CD4-positive, alpha-beta T cell treated with Interleukin-17A for 1 hour (primary cell): ENCODE results near the gene SORCS2.

ENCODE experiments used
- DNase-seq: peaks from one replicate; pipeline ENCODE4 v3.0.0-alpha.2; 2020

SORCS2 gene

GRCh38 chr4:7422151-7422897 is 230.0 kb downstream of the SORCS2 start:
- DNase-seq = no peak

DNA sequence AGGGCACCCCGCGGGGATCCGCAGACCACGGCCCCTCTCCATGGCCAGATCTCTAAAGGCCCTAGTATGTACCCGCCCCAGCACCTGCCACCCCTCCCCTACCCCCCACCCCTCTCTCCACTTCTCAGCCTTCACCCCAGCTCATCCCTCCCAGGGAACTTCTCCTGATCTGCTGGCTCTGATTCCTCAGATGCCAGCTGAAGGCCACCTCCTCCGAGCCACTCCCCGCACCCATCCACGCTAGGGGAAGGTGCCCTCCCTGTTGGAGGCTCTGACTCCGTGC is 230.5 kb downstream of the SORCS2 start:
- no peak for DNase-seq

DNA sequence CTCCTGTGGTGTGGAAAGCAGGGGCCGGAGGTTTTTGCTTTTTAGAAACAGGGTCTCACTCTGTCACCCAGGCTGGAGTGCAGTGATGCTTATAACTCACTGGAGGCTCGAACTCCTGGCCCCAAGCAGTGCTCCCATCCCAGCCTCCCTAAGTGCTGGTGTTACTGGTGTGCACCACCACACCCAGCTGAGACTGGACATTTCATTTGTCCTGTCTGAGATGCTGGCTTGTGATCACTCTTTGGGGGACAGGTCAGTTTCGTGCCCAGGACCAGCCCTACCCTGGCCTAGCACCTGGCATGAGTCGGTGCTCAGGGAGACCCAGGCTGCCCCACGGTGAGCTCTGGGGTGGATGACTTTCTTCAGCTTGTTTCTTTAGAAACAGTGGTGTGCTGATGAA is 231.1 kb downstream of the SORCS2 start:
- DNase-seq = no peak

DNA sequence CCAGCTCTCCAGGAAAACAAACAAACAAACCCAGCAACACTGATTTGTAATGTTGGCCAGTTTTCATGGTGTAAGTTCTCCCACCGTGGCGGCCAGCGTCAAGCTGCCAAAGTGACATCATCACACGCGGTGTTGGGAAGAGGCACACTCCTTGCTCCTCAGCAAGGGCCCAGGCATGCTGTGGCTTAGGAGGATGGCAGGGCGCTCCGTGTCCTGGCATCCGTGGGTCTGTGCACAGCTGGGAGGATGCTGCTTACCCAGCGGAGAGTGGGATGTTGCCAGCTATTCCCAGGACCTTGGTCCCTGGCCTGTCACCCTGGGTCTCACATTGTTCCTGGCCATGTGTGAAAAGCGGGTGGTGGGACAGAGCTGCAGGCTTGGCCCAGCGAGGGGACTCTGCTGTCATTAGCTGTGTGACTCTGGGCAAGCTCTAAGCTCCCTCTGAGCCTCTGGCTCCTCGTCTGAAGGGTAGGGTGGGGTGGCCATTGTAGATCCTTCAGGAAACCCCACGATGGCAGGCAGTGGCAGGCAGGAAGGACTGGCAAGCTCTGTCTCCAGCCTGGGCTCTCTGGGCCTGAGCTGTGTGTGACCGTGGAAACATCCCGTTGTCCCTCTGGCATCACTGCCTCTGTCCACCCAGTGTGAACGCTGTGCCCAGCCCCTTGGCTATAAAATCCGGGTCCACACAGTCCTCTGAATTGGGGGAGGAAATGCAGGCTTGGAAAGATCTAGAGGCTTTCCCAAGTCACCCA is 231.6 kb downstream of the SORCS2 start:
- no peak for DNase-seq

- DNase-seq = no peak
Observed at GRCh38 chr4:7424553-7425111, 232.3 kb downstream of the SORCS2 start.

DNA sequence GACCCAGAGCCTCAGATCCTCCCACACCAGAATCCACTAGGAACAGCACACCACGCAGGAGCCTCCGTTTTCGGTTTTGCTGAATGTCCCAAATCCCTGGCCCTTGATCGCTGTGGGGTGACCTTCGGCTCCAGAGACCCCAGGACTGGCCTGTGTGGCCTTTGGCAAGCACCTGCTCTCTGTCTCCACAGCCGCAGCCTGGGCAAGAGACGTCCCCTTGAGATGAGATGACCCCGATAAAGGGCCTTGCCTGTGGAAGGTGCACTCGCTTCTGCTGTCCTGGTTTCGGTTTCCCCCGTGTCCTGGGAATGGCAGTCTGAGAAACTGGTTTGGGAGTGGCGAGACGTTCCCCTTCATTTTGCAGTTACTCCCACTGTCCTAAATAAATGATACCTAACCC is 232.8 kb downstream of the SORCS2 start:
- no peak for DNase-seq

GRCh38 chr4:7425591-7426468 is 233.5 kb downstream of the SORCS2 start:
- DNase-seq = no peak

- no peak for DNase-seq
Observed at GRCh38 chr4:7426525-7427171, 234.3 kb downstream of the SORCS2 start.

- no peak for DNase-seq
Observed at GRCh38 chr4:7427361-7427760, 235.0 kb downstream of the SORCS2 start.

DNA sequence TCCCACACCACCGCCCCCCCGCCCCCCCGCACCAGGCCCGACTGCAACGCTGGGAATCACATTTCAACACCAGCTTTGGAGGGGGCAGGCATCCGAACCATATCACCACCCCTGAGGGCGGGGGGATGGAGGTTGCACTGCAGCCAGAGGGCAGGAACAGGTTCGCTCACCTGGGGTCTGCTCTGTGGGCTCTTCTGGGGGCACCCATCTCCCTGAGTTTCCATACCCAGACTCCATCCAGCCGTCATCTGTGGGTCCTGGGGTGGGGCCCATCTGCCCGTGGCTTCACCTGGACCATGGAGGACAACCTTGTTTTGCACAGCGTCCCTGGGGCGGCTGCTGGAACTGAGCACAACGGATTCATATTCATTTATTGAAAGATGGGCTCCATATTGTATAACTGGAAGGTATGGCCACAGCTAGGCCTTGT is 235.5 kb downstream of the SORCS2 start:
- DNase-seq = no peak

- DNase-seq = no peak
Observed at GRCh38 chr4:7428261-7429068, 236.1 kb downstream of the SORCS2 start.

- DNase-seq = no peak
Observed at GRCh38 chr4:7429069-7429416, 236.7 kb downstream of the SORCS2 start.

DNA sequence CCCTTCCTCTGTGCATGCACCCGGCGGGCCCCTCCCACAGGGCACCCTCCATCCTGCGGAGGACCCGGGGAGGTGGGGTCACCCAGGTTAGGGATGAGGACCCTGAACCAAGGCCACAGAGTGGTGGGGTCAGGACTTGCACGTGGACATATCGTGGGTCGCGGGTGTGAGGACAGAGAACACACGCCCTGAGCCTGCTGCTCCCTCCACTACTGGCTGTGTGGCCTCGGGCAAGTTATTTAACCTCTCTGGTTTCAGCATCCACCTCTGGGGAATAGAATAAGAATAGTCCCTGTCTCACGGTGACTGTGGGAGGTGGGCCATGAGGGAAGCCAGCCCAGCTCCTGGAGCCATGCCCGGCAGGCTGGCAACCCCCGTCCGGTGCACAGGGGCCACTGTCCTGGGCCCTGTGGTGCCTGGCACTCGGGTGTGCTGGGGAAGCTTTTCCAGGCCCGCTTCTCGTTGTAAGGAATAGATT is 237.3 kb downstream of the SORCS2 start:
- DNase-seq = no peak

- no peak for DNase-seq
Observed at GRCh38 chr4:7430368-7430964, 238.1 kb downstream of the SORCS2 start.

DNA sequence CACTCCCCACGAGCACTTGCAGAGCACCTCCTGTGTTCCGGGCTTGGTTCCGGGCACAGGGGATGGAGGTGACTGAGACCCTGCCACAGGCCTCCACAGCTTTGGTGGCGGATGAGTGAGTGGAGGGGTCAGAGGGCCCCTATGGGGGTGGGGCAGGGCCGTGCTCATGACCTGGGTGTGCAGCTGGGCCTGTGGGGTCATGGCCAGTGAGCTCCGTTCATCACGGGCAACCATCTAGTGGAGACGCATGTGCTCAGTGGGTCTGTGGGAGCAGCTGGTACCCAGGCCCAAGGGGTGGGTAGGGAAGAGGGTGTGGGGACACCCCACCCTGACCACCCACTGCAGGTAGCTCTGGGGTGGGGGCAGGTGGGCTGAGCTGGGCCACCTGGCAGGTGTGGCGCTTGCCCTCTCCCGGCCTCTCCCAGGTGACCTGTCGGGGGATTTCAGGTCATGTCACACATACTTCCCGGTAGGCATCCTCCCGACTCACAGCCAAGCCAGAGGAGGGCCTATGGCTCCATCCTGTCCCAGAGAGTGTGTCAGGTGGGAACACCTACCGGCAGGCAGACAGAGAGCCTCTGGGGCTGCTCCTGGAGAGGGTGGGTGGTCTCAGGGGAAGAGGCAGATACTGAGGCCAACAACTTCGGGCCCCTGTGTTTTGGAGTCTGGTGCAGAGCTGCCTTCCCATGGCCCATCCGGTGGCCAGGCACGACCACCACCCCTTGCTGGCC is 238.8 kb downstream of the SORCS2 start:
- no peak for DNase-seq

- no peak for DNase-seq
Observed at GRCh38 chr4:7431696-7432530, 239.6 kb downstream of the SORCS2 start.

- DNase-seq = no peak
Observed at GRCh38 chr4:7432531-7433375, 240.4 kb downstream of the SORCS2 start.

DNA sequence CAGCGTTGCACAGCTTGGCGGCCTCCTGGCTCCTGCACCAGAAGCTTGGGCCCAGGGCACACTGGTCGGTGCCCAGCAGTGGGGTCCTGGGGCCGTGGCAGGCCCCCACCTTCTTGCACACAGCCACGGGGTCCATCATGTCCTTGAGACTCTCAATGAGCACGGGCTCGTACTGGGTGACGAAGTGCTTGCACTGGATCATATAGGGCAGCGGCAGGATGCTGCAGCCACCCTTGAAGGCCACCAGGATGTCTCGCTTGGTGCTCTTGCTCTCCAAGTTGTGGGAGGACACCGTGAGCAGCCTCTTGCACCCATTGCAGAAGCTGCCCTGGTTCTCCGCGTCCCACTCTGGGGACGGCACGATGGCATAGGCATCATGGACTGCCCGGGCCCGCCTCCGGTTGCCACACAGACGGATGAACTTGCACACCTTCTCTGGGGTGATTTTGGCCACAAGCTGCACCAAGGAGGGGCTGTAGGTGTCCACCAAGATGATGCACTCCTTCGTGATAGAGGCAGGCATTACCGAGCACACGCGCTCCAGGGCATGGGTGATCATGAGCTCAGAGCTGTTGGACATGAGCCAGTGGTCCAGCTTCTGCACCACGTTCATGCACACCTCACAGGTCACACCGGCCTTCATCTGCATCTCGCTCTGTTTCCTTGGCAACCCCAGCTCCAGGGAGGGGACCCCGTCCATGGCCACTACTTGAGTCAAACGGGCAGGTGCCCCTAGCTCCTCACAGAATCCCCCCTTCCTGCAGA is 241.2 kb downstream of the SORCS2 start:
- no peak for DNase-seq
